ENCODE measurements around the gene ZNF438.

Gene ZNF438

GRCh38 chr10:30825022-30825421 is 206.6 kb downstream of the ZNF438 start:
- no peak for TF ChIP-seq CTCF (IDR thresholded peaks at IDR 0.05; ENCODE audit: borderline replicate concordance, control extremely low read depth, extremely low read depth, insufficient read depth, missing control alignments)
- in situ Hi-C loops (cut with MboI; ENCODE audit: low sequenced_read_pairs, unreplicated experiment): no loop called here
- no peak for DNase-seq (ENCODE audit: low spot score)

DNA sequence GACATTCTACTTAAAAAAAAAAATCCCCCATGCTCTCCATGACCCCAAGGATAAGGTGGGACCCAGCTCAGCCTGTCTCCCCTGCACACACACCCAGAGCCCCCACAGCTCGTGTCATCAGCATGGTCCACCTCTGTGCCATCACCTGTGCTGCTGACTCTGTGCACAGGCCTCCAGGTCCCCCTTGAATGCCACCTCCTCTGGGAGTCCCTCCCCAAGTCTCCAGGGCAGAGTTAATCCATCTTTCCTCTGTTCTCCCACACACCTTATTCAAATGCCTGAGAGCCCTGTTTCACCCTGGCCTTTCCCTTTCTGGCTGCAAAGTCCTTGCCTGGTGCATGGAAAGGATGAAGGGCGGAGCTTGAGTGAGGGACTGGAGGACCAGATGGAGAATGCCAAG is 208.0 kb downstream of the ZNF438 start:
- no peak for TF ChIP-seq CTCF (IDR thresholded peaks at IDR 0.05; ENCODE audit: borderline replicate concordance, control extremely low read depth, extremely low read depth, insufficient read depth, missing control alignments)
- in situ Hi-C loops (cut with MboI; ENCODE audit: low sequenced_read_pairs, unreplicated experiment): no loop called here
- DNase-seq (ENCODE audit: low spot score): no peak

GRCh38 chr10:30822693-30823465 is 208.8 kb downstream of the ZNF438 start:
- in situ Hi-C loops (cut with MboI; ENCODE audit: low sequenced_read_pairs, unreplicated experiment): no loop called here
- no peak for DNase-seq (ENCODE audit: low spot score)
- TF ChIP-seq CTCF (IDR thresholded peaks at IDR 0.05; ENCODE audit: borderline replicate concordance, control extremely low read depth, extremely low read depth, insufficient read depth, missing control alignments): no peak

- no peak for TF ChIP-seq CTCF (IDR thresholded peaks at IDR 0.05; ENCODE audit: borderline replicate concordance, control extremely low read depth, extremely low read depth, insufficient read depth, missing control alignments)
- DNase-seq (ENCODE audit: low spot score): no peak
- in situ Hi-C loops (cut with MboI; ENCODE audit: low sequenced_read_pairs, unreplicated experiment): no loop called here
Observed at GRCh38 chr10:30821994-30822692, 209.5 kb downstream of the ZNF438 start.

- no peak for TF ChIP-seq CTCF (IDR thresholded peaks at IDR 0.05; ENCODE audit: borderline replicate concordance, control extremely low read depth, extremely low read depth, insufficient read depth, missing control alignments)
- no peak for DNase-seq (ENCODE audit: low spot score)
- in situ Hi-C loops (cut with MboI; ENCODE audit: low sequenced_read_pairs, unreplicated experiment): no loop called here
Observed at GRCh38 chr10:30821261-30821993, 210.2 kb downstream of the ZNF438 start.

GRCh38 chr10:30820261-30820991 is 211.2 kb downstream of the ZNF438 start:
- no peak for DNase-seq (ENCODE audit: low spot score)
- TF ChIP-seq CTCF (IDR thresholded peaks at IDR 0.05; ENCODE audit: borderline replicate concordance, control extremely low read depth, extremely low read depth, insufficient read depth, missing control alignments): no peak
- in situ Hi-C loops (cut with MboI; ENCODE audit: low sequenced_read_pairs, unreplicated experiment): no loop called here
